Central memory CD8-positive, alpha-beta T cell (primary cell): ENCODE results near the gene PROM1.

ENCODE experiments used
- ATAC-seq: fragments of 150-1000 bp; cut with Tn5 transposase; replicated peaks from 2 replicates; pipeline ENCODE4 v1.10.0; 2022; ENCODE audit warnings: mild to moderate bottlenecking, moderate FRiP score, moderate number of reproducible peaks; ENCODE audit not compliant: poor library complexity, severe bottlenecking; ENCODE audit errors: extremely low read depth
- DNase-seq, 2 donors: peaks; one replicate each; pipeline ENCODE4 v3.0.0; 2021; ENCODE audit warnings: low spot score in 2 of 2
- H3K27ac Mint-ChIP-seq: one replicate; pipeline ENCODE4 v1.8.0; 2022; ENCODE audit warnings: low read depth, mild to moderate bottlenecking, moderate library complexity, mixed read lengths
- H3K27me3 Mint-ChIP-seq: one replicate; pipeline ENCODE4 v1.8.0; 2022; ENCODE audit warnings: mixed read lengths
- H3K36me3 Mint-ChIP-seq: one replicate; pipeline ENCODE4 v1.8.0; 2022; ENCODE audit warnings: mild to moderate bottlenecking, moderate library complexity, mixed read lengths; ENCODE audit not compliant: insufficient read depth
- H3K4me1 Mint-ChIP-seq: one replicate; pipeline ENCODE4 v1.8.0; 2022; ENCODE audit warnings: mixed read lengths
- H3K4me3 Mint-ChIP-seq: one replicate; pipeline ENCODE4 v1.8.0; 2022; ENCODE audit warnings: mild to moderate bottlenecking, moderate library complexity, mixed read lengths
- H3K9me3 Mint-ChIP-seq: one replicate; pipeline ENCODE4 v1.8.0; 2022; ENCODE audit warnings: mixed read lengths

The PROM1 gene

DNA sequence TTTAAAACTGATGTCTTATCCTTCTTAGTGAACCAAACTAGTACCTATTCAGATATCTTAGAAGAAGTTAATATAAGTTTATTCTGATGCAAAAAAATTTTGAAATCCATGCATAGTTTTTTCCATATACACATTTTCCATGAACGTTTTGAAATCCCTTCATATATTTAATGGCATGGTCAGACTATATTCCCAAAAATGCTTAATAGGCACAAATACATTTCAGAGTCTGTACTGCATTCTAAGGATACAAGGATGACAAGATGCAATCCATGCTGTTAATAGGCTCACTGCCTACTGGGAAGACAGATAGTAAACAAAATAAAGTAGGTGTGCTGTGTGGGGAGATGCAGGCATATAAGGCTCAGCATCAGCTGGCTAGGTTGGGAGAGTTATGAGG is 33.2 kb downstream of the PROM1 start:
- Mint-ChIP-seq H3K36me3 (no peaks in the 10 kb centered on the region), H3K27ac (no peak overlapping the region), H3K27me3 (peaks cover 48% of the 10 kb centered on the region), H3K4me3 (no peak overlapping the region), H3K4me1 (peaks cover 1% of the 10 kb centered on the region), H3K9me3 (no peaks in the 10 kb centered on the region)
- DNase-seq (no peak), ATAC-seq (no peak)

DNA sequence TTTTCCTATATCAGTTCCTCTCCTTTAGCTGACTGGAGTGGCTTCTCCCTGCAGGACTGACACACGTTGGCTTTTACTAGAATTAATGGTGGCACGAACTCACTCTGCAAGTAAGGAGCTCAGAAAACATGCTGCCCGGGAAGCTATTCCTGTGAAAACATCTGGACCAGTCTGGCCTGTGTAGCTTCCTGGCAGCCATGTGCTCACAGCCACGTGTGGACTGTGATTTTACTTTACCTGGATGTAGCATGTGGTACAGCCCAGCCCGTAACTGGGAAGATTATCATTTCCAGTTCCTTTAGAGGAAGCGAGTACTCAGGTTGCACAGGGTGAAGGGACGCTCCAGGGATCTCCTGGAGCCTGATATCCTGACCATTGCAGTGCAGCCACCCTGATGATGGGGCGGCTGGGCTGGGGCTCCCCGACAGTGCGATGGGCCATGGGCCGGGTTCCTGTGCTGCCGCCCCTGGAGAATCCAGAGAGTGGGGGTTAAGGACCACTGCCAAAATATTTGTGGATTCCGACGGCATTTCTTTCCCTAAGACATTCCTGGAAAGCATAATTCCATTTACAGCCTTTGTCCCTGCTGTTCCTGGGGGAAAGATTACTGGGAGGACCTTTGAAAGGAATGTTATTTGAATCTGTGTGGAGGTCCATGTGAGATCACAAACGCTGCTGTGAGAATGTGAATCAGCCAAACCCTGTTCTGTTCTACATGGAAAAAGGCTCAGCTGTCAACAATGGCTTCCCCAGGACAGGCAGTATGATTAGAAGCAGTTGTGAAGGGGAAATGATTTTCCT is 35.0 kb downstream of the PROM1 start:
- DNase-seq (no peak), ATAC-seq (no peak)
- Mint-ChIP-seq H3K4me3 (no peak overlapping the region), H3K4me1 (no peaks in the 10 kb centered on the region), H3K27ac (no peak overlapping the region), H3K36me3 (no peaks in the 10 kb centered on the region), H3K27me3 (peaks cover 30% of the 10 kb centered on the region), H3K9me3 (no peaks in the 10 kb centered on the region)

DNA sequence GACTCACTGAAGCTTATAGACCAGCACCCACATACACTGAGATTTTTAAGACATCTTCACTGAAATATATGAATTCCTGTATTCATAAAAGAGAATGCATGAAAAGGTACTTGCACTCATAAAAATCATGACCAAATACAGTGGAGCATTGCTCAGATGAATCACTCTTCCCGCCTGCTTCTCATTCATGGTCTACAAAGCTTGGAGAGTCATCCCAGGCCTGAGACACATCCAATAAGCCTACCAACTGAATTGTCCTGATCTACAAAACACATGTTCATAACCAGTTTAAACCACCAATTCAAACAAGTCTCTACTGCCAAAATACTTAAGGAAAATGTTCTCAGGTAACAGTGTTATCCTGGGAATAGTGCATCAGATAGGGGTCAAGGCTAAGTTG is 38.1 kb downstream of the PROM1 start:
- no peaks in the 10 kb centered on the region for H3K9me3 Mint-ChIP-seq
- no peaks in the 10 kb centered on the region for H3K4me1 Mint-ChIP-seq
- H3K36me3 Mint-ChIP-seq: no peaks in the 10 kb centered on the region
- H3K27ac Mint-ChIP-seq: no peak overlapping the region
- peaks cover 10% of the 10 kb centered on the region for H3K27me3 Mint-ChIP-seq
- ATAC-seq (no peak), DNase-seq (no peak)
- H3K4me3 Mint-ChIP-seq: no peak overlapping the region

DNA sequence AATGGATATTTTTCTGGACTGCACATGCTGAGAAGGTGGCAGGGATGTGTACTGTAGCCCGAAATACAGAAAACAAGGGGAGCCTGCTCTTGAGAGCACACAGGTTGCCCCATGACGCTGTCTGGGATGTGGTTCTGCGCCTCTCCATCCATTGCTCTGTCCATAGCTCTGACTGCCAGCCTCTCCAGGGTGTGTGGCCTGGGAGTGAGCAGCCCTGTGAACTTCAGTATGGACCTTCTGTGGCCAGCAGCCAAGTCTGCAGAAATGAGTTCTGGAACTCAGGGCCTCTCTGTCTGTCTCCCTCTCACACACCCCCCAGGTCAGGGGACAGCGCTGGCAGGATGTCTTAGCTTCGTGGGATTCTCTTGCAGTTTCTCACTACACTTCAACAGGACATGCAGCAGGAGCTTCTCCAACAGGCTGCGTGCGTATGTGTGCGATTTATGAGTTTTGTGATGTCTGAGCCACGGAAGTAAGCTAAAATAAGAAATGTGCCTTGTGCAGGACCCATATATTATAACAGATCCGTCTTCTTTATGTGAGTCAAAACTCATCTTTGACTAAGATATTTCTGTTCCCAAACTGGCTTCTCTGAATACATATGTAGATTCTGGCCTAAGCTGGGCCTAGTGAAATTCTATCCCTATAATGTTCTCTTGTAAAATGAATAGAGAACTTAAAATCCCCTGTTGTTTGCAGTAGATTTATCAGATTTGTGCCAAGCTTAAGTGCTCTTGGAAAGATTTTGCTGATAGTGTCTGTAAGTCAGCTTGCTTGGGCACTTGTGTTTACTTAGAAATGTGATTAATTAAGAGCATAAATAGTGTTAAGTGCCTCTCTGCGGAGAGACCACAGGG is 40.0 kb downstream of the PROM1 start:
- peaks cover 18% of the 10 kb centered on the region for H3K27me3 Mint-ChIP-seq
- no peaks in the 10 kb centered on the region for H3K36me3 Mint-ChIP-seq
- DNase-seq: no peak
- ATAC-seq: no peak
- no peaks in the 10 kb centered on the region for H3K9me3 Mint-ChIP-seq
- H3K4me3 Mint-ChIP-seq: no peak overlapping the region
- H3K27ac Mint-ChIP-seq: no peak overlapping the region
- no peaks in the 10 kb centered on the region for H3K4me1 Mint-ChIP-seq

DNA sequence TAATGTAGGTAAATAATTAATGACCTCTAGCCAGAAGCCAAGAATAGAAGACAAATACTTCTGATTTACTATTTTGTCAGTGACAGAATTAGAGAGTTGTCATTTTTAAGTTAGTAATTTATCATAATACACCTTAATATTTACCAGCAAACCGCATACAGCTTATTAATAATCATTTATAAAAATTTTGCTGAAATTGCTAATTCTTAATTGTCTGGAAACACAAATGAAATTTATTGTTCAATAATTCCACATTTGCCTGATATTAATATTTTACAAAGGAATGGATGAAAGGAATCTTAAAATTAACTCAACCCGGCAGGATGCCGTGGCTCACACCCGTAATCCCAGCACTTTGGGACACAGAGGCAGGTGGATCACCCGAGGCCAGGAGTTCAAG is 44.7 kb downstream of the PROM1 start:
- Mint-ChIP-seq H3K4me1 (no peaks in the 10 kb centered on the region), H3K27ac (no peak overlapping the region), H3K4me3 (no peak overlapping the region), H3K9me3 (no peaks in the 10 kb centered on the region), H3K36me3 (no peaks in the 10 kb centered on the region), H3K27me3 (peaks cover 18% of the 10 kb centered on the region)
- ATAC-seq (no peak), DNase-seq (no peak)

DNA sequence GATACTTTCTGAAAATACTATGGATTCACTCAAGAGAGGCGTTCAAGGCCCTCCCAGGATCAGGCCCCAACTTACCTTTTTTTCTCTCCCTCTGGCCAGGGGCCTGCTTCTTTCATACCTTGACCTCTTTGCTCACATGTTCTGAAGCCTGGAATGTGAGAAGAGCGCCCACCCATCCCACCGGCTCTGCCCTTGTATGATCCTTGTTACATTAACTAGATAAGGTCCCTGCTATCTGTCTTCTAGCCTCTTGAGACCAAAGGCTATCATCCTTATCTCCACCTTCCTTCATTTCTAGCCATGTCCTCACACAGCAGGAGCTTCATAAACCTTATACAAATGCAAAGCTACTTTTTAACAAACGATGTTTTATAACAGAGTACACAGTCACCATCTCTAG is 45.9 kb downstream of the PROM1 start:
- H3K4me1 Mint-ChIP-seq: no peaks in the 10 kb centered on the region
- H3K27ac Mint-ChIP-seq: no peak overlapping the region
- ATAC-seq: no peak
- H3K36me3 Mint-ChIP-seq: no peaks in the 10 kb centered on the region
- H3K9me3 Mint-ChIP-seq: no peaks in the 10 kb centered on the region
- H3K27me3 Mint-ChIP-seq: peaks cover 18% of the 10 kb centered on the region
- DNase-seq: no peak
- H3K4me3 Mint-ChIP-seq: no peak overlapping the region

DNA sequence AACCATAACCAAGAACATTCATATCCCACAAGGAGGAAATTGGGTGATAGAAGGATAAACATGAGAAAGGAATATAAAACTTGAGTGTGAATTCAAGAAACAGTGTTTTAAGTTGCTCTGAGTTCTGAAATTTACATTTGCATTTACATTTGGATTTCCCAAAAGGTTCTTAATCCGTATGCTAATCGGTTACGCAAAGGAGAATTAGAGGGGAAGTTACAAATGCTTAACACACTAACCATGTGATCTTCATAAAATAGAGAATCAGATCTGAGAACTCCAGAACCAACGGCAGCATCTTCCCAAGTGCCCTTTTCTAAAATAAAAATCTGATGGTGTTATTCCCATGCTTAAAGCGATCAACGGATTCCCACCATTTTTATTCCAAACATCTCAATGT is 48.0 kb downstream of the PROM1 start:
- no peaks in the 10 kb centered on the region for H3K4me1 Mint-ChIP-seq
- H3K27ac Mint-ChIP-seq: no peak overlapping the region
- DNase-seq: no peak
- H3K9me3 Mint-ChIP-seq: no peaks in the 10 kb centered on the region
- no peak overlapping the region for H3K4me3 Mint-ChIP-seq
- no peaks in the 10 kb centered on the region for H3K36me3 Mint-ChIP-seq
- ATAC-seq: no peak
- H3K27me3 Mint-ChIP-seq: peaks cover 13% of the 10 kb centered on the region

DNA sequence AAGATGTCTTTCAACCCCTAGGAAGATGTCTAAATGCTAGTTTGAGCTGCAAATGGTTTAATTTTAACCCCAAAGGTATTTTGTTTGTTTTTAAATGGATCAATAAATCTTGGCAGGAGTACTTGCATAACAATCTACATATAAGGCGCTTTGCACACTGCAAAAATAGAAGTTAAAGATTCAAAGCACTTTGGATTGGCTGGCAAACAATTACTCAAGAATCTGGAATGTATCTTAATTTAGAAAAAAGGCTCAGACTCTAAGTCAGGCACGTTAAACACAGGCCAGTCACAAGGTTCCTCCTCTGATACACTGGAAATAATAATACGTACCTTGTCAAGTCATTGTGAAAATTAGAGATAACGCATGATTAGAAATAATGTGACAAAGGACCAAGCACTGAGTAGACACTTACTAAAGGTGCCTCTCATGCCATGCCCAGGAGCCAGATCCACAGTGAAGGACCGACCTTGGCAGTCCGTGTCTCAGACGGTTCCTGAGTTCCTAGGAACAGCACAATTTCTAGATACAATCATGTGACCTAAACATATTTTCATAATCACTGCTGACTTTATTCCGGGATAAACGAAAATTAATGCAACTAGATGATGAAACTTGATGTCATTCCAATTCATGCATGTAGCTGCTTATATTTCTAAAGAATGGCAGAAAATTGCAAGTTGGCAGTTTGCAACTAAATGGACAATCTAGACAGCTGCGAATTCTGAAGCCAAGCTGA is 49.6 kb downstream of the PROM1 start:
- Mint-ChIP-seq H3K27me3 (peaks cover 11% of the 10 kb centered on the region), H3K27ac (no peak overlapping the region), H3K9me3 (no peaks in the 10 kb centered on the region), H3K4me1 (no peaks in the 10 kb centered on the region), H3K4me3 (no peak overlapping the region), H3K36me3 (no peaks in the 10 kb centered on the region)
- DNase-seq: no peak
- ATAC-seq: no peak

DNA sequence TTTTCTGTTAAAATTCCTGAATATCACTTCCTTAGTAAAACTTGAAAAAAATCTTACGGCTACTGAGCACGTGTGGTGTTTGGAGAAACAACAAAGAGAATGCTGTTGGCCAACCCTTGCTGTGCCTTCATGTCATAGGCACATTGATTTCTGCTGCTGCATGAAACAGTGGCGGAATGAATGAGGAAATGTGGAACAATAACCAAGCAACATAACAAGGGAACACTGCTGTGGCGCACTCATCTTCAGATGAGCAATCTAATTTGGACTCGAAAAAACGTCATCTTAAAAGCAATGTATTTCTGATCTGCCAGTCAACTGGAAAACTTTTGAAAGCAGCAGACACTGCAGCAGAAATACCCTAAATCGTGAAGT is 51.4 kb downstream of the PROM1 start:
- Mint-ChIP-seq H3K4me1 (no peaks in the 10 kb centered on the region), H3K9me3 (no peaks in the 10 kb centered on the region), H3K27me3 (peaks cover 21% of the 10 kb centered on the region), H3K4me3 (no peak overlapping the region), H3K27ac (no peak overlapping the region), H3K36me3 (no peaks in the 10 kb centered on the region)
- DNase-seq (no peak), ATAC-seq (no peak)

DNA sequence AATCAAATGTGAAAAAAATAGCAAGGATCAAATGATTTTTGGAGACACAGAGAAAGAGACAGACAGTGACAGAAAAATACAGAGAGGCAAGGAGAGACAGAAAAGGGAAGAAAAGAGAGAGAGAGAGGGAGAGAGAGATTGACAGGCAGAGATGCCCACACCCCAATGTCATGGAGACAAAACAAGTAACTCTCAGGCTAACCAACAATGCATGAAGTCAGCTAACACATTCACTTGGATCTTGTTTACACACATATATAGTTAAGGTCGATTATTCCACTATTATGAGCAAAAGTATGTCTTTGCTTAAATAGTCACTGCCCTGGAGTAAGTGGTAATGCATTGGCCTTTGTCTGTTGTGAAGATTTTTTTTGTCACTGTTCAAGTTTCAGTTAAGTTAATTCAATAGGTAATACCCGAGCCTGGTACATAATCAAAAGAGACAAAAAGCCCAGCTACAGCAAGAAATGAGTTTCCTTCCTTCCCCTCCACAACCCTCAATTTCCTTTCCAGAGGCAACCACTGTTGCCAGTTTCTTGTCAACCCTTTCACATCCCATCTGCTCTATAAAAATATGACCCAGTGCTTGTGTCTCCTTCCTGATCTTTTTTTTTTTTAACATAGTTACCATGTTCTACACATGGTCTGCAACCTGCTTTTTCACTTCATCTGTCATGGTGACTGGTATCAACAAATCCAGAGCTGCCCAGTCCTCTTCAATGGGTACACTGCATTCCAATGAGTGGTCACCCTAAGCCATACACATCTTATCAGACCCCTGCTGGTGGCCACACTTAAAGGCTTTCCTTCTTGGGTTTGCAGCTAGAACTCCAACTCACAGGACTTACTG is 52.1 kb downstream of the PROM1 start:
- ATAC-seq (no peak), DNase-seq (no peak)
- H3K27me3 Mint-ChIP-seq: peaks cover 26% of the 10 kb centered on the region
- no peak overlapping the region for H3K4me3 Mint-ChIP-seq
- no peak overlapping the region for H3K27ac Mint-ChIP-seq
- H3K9me3 Mint-ChIP-seq: no peaks in the 10 kb centered on the region
- no peaks in the 10 kb centered on the region for H3K4me1 Mint-ChIP-seq
- H3K36me3 Mint-ChIP-seq: no peaks in the 10 kb centered on the region

DNA sequence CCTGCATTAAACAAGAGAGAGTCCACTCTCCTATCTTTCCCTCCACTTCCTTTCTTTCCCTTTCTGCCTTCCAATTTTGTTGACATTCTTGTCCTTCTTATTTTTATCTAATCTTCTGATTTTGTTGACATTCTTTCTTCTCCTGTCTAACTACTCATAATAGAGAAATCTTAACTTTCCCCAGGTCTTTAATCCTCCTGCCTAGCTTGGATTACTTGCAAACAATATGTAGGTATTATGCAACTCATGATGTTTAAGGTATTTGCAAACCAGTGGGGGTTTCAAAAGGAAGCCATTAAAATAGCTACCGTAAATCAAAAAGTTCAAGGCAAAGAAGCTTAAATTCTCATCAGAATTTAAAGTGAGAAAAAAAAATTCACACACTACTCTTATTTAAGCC is 53.9 kb downstream of the PROM1 start:
- ATAC-seq (no peak), DNase-seq (no peak)
- Mint-ChIP-seq H3K27ac (no peak overlapping the region), H3K4me1 (no peaks in the 10 kb centered on the region), H3K4me3 (no peak overlapping the region), H3K9me3 (no peaks in the 10 kb centered on the region), H3K36me3 (no peaks in the 10 kb centered on the region), H3K27me3 (peaks cover 39% of the 10 kb centered on the region)

DNA sequence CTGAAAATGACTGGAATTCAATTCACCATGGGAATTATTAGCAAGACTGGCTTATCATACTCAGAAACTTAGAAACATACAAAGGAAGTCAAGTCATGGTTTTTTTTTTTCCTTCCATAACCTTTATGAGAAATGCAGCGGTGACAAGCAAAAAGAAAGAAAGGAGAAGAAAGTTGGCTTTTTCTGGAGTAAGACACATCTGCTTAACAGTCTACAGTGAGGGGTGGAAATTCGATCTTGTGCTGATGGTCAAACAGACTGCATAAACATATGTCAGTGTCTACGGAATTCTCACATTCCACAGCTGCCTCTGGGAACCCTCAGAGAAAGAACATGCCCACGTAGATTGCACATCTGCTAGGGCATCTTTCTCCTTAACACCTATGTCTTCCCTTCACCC is 54.6 kb downstream of the PROM1 start:
- H3K9me3 Mint-ChIP-seq: no peaks in the 10 kb centered on the region
- no peaks in the 10 kb centered on the region for H3K36me3 Mint-ChIP-seq
- no peaks in the 10 kb centered on the region for H3K4me1 Mint-ChIP-seq
- H3K27ac Mint-ChIP-seq: no peak overlapping the region
- H3K27me3 Mint-ChIP-seq: peaks cover 44% of the 10 kb centered on the region
- DNase-seq: no peak
- no peak overlapping the region for H3K4me3 Mint-ChIP-seq
- ATAC-seq: no peak
